ENCODE data around the gene NDRG2.

GRCh38 chr14:20996521-20996920, 28.3 kb downstream of the NDRG2 start:
- TF ChIP-seq, protein P1, sequence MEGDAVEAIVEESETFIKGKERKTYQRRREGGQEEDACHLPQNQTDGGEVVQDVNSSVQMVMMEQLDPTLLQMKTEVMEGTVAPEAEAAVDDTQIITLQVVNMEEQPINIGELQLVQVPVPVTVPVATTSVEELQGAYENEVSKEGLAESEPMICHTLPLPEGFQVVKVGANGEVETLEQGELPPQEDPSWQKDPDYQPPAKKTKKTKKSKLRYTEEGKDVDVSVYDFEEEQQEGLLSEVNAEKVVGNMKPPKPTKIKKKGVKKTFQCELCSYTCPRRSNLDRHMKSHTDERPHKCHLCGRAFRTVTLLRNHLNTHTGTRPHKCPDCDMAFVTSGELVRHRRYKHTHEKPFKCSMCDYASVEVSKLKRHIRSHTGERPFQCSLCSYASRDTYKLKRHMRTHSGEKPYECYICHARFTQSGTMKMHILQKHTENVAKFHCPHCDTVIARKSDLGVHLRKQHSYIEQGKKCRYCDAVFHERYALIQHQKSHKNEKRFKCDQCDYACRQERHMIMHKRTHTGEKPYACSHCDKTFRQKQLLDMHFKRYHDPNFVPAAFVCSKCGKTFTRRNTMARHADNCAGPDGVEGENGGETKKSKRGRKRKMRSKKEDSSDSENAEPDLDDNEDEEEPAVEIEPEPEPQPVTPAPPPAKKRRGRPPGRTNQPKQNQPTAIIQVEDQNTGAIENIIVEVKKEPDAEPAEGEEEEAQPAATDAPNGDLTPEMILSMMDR (IDR thresholded peaks at IDR 0.05; ENCODE audit: insufficient read depth, low read length, poor library complexity, severe bottlenecking): no peak
- TF ChIP-seq EZH2phosphoT487 (conservative IDR thresholded peaks at IDR 0.05; ENCODE audit: low read length): no peak
